GM20000 (cell line): ENCODE results near the gene AMPD2.

Source experiments
- DNase-seq: peaks from one replicate; pipeline ENCODE4 v3.0.0; 2012; ENCODE audit warnings: low spot score
- TF ChIP-seq, protein P1 (sequence below): IDR thresholded peaks from 2 replicates; pipeline ENCODE4 v1.5.1; 2012; ENCODE audit warnings: mild to moderate bottlenecking, control low read depth; ENCODE audit errors: extremely low read depth, missing control alignments

Gene AMPD2

DNA sequence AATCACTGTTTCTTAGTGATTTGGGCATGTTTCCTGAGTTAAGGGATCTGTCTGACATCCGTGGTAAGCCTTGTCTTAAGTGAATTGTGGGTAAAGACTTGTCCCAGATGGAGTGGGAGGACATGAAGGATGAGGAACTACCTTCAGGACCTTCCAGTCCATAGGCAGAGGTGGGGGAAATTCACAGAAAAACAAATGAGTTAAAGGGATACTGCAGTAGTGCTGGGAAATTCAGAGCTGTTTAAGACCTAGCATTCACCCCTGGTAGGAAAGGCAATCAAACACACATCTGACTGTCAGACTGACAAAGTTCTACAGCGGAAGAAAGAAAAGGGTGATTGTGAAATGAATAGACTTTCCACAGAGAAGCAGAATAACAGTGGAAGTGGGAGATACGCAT is 3.2 kb upstream of the AMPD2 start:
- TF ChIP-seq, protein P1, sequence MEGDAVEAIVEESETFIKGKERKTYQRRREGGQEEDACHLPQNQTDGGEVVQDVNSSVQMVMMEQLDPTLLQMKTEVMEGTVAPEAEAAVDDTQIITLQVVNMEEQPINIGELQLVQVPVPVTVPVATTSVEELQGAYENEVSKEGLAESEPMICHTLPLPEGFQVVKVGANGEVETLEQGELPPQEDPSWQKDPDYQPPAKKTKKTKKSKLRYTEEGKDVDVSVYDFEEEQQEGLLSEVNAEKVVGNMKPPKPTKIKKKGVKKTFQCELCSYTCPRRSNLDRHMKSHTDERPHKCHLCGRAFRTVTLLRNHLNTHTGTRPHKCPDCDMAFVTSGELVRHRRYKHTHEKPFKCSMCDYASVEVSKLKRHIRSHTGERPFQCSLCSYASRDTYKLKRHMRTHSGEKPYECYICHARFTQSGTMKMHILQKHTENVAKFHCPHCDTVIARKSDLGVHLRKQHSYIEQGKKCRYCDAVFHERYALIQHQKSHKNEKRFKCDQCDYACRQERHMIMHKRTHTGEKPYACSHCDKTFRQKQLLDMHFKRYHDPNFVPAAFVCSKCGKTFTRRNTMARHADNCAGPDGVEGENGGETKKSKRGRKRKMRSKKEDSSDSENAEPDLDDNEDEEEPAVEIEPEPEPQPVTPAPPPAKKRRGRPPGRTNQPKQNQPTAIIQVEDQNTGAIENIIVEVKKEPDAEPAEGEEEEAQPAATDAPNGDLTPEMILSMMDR, result no peak
- peak; percentile 2 for DNase-seq

DNA sequence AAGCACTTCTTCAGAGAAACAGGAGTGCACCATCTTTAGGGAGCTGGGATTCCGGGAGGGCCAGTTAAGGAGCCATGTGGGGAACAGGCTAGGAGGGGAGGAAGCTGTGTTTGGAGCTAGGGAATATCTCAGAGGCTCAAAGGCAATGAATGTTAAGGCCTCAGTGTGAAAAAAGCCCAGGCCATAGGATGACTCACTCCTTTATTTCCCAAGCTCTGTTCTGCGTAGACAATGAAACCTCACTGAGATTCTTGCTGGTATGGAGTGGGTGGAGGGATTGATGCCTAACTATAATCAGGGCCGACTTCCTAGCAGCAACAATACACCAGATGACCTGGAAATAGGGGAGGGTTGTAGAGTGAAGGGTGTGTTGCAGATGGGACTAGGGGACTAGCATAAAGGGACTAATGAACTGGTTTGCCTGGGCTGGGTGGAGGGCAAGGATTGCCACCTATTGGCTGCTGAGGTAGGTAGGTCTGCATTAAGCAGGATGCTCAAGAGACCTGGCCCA is 2.3 kb upstream of the AMPD2 start:
- TF ChIP-seq, protein P1, result no peak
- no peak for DNase-seq

DNA sequence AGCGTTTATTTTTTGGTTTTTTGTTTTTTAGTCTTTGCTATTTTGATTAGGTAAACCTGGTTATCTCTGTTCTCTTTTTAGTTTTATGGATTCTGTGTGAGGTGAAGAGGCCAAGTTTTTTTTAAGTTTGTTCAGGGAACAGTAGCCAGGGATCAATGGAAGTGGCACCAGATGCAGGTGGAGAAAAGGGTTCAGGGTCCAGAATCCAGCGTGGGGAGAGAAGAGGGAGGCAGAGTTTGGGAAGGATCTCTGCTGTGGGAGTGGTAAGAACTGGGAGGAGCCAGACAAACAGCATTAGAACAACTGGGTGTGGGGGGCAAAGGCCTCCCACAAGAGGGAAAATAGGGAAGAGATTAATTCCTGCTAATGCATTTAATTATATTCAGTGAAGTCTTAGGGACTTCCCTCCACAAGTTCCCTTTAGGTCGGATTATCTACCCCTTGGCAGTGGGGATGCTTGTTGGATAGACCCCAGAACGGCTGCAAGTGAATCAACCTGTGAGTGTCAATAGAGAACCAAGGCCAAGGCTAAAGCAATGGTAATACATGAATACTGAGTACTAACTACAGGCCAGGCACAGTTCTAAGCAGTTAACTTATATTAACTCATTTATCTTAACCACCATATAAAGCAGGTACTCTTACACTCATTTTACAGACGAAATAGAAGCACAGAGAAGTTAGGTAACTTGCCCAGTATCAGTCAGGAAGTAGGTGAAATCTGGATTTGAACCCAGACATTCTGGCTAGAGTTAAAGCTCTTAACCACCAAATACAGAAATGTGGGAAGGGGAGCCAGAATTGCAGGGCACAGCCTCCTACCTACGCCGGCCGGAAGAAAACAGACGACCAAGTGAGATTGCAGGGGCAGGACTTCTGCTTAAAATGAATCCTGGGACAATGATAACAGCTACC is 719 bp upstream of the AMPD2 start:
- DNase-seq, result no peak
- TF ChIP-seq, protein P1, result no peak

DNA sequence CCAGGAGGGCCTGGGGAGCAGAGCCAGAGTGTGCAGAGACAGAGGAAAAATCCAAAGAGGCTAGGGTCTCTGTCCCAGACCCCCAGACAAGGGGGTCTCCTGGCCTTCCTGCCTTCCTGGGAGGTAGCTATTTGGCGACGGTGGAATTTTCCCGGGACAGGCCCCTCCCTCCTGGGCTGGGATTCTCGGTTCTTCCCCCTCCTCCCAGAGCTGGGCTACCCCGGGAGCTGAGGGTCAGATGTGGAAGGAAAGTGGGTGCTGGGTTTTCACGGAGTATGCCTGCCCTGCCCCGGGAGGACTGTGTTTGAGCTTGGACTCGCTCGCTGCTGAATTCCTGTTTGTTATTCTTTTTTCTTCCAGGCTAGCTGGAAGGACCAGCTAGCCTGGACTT is 759 bp downstream of the AMPD2 start:
- TF ChIP-seq, protein P1, result no peak
- DNase-seq, result no peak

DNA sequence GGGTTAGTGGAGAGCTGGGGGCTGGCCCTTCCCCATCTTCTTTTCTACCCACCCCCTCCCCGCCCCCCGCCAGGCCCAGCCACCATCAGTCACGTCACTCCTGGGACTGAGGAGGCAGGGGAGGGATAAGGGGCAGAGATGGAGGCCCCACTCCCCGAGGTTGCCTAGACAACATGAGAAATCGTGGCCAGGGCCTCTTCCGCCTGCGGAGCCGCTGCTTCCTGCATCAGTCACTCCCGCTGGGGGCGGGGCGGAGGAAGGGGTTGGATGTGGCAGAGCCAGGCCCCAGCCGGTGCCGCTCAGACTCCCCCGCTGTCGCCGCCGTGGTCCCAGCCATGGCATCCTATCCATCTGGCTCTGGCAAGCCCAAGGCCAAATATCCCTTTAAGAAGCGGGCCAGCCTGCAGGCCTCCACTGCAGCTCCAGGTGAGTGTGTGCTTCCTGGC is 1.2 kb downstream of the AMPD2 start:
- TF ChIP-seq, protein P1, result no peak
- peak; percentile 95 for DNase-seq

DNA sequence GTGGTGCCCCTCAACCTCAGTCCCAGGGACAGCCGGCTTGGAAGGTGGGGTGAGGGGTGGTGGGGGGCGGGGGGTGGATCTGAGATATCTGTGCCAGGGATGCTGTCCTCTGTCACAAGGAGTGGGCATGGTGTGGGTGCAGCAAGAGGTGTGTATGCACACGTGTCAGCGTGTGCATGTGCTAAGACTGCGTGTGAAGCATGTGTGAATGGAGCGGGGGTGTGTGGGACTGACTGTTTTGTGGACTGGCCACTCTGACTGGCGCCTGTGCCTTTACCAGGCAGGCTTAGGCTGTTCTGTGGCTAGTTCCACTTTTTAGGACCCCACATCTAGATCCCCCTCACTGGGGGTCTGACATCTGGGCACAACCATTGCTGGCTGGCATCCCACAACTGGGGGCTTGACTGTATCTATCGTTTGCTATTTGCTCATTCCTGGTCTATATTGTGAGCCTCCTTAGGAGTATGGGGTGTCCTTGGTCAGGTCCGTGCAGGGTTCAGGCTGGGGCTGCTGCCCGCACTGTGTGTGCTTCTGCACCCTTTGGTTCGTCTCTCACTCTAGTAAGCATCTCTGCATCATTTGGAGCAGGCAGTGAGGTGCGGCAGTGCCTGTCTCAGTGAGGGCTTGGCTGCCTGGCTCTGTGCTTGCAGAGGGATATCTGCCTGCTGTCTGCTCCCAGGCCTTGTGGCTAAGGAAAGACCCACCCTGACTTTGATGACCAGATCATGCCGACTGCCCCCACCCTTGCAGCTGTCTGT is 1.9 kb downstream of the AMPD2 start:
- DNase-seq, result peak; percentile 36
- TF ChIP-seq, protein P1, result no peak

DNA sequence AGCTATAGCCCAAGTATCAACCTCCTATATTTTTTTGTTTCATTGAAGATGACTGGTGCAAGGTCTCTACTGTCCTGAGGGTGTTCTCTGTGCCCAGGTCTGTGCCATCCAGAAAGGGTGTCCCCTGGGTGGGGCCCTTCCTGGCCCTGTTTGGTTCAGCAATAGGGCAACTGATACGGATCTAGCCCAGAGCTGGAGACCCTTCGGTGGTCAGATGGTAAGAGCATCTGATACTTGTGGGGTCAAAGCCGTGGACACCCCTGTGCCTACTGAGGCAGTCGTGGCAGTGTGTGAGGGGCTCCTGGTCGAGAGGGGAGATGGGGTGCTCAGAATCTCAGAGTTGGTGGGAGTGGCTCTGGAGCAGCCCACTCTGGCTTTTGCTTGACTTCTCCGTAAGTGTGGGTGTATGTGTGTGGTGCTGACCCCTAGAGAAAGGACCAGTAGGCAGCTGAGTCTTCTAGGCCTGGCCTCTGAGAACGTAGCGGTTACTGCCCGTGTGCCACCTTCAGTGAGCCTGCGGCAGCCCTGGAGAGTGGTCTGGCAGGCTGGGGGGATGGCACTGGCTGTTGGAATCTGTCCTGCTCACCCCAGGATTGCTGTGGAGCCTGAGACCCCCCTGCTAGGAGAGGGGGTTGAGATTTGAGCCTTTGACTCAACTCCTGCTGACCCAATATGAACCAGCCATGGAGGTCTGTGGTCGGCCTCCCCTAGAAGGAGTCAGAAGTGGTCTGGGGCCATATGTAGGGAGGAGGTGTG is 2.7 kb downstream of the AMPD2 start:
- TF ChIP-seq, protein P1, result no peak
- no peak for DNase-seq
